Karpas-422 (cell line): ENCODE measurements around the gene ABCC8. TPM values are rescaled to one million over a fixed set of nuclear protein-coding genes. Genes with fewer than 3 reads are reported as not detected.

Experiments
- DNase-seq: peaks from one replicate; pipeline ENCODE4 v3.0.0-alpha.2; 2015
- H2AFZ ChIP-seq: fragments of 200-600 bp; sonication (generic); 2 replicates; pipeline ENCODE4 v1.6.1; 2014; ENCODE audit warnings: antibody characterized with exemption, low read length, mixed read lengths
- H3K27ac ChIP-seq: fragments of 200-600 bp; sonication (generic); 2 replicates; pipeline ENCODE4 v1.5.1; 2014; ENCODE audit warnings: mild to moderate bottlenecking, low read length, moderate library complexity
- H3K27me3 ChIP-seq: fragments of 200-600 bp; sonication (generic); 2 replicates; pipeline ENCODE4 v1.6.1; 2014; ENCODE audit warnings: low read length, mixed read lengths
- H3K36me3 ChIP-seq: fragments of 200-600 bp; sonication (generic); 2 replicates; pipeline ENCODE4 v1.6.1; 2014; ENCODE audit warnings: low read length, mixed read lengths; ENCODE audit not compliant: insufficient read depth
- H3K4me1 ChIP-seq: fragments of 200-600 bp; sonication (generic); 2 replicates; pipeline ENCODE4 v1.6.1; 2014; ENCODE audit warnings: mild to moderate bottlenecking, low read length, mixed read lengths
- H3K4me2 ChIP-seq: fragments of 200-600 bp; sonication (generic); 2 replicates; pipeline ENCODE4 v1.6.1; 2014; ENCODE audit warnings: low read length, low read depth, mild to moderate bottlenecking; ENCODE audit not compliant: poor library complexity, severe bottlenecking
- H3K4me3 ChIP-seq: fragments of 200-600 bp; sonication (generic); 2 replicates; pipeline ENCODE4 v1.5.1; 2014; ENCODE audit warnings: mild to moderate bottlenecking, antibody characterized with exemption, low read length, mixed read lengths
- H3K79me2 ChIP-seq: fragments of 200-600 bp; sonication (generic); 2 replicates; pipeline ENCODE4 v1.6.1; 2014; ENCODE audit warnings: mild to moderate bottlenecking, low read length, mixed read lengths
- H3K9ac ChIP-seq: fragments of 200-600 bp; sonication (generic); 2 replicates; pipeline ENCODE4 v1.6.0; 2014; ENCODE audit warnings: low read length
- H3K9me2 ChIP-seq: fragments of 200-600 bp; sonication (generic), shearing (Covaris generic); replicated peaks from 2 replicates; pipeline ENCODE4 v1.6.0; 2014; ENCODE audit warnings: mild to moderate bottlenecking, low read length, moderate library complexity; ENCODE audit not compliant: insufficient read depth
- H3K9me3 ChIP-seq: fragments of 300-700, 200-600 bp; sonication (generic); 2 replicates; pipeline ENCODE4 v1.6.1; 2014; ENCODE audit warnings: low read length, mixed read lengths
- H4K20me1 ChIP-seq: fragments of 200-600 bp; sonication (generic); 2 replicates; pipeline ENCODE4 v1.6.1; 2014; ENCODE audit warnings: mild to moderate bottlenecking, antibody characterized with exemption, low read length, low read depth; ENCODE audit not compliant: insufficient read depth
- total RNA-seq: library from RNA; depleted of rRNA; stranded (reverse); fragments of >200 nt; shearing (Covaris generic); gene quantifications from 2 replicates; pipeline ENCODE4 v1.2.3, GENCODE V29; 2014; ENCODE audit warnings: low replicate concordance

The ABCC8 gene
- total RNA-seq, 1 experiment from 2014 or later, result not detected

DNA sequence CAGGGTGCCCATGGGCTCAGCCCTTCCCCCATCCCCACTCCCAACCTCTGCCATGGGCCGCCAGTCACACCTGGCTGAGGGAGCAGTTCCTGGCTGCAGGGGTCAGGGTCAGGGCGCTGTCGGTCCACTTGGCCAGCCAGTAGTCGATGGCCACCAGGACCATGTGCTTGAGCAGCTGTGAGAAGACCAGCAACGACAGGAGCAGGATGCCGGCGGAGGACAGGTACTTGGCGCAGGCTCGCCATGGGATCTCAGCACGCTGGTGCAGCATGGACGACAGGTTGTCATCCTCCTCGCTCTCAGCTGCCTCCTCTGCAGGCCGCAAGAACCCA lies 69.9 kb downstream of the ABCC8 start:
- H3K36me3 ChIP-seq, result no peaks in the 10 kb centered on the region
- H4K20me1 ChIP-seq, result no peaks in the 10 kb centered on the region
- no peak for DNase-seq
- H3K9ac ChIP-seq, result no peak overlapping the region
- no peaks in the 10 kb centered on the region for H3K9me3 ChIP-seq
- H3K4me3 ChIP-seq, result no peak overlapping the region
- H2AFZ ChIP-seq, result no peak overlapping the region
- no peak overlapping the region for H3K27ac ChIP-seq
- peaks cover 5% of the 10 kb centered on the region; the same call in 1 of the 2 replicates for H3K4me1 ChIP-seq
- no peak overlapping the region for H3K4me2 ChIP-seq
- no peaks in the 10 kb centered on the region for H3K79me2 ChIP-seq
- H3K9me2 ChIP-seq, result no peaks in the 10 kb centered on the region
- no peaks in the 10 kb centered on the region for H3K27me3 ChIP-seq

GRCh38 chr11:17406082-17406817 lies 70.4 kb downstream of the ABCC8 start:
- no peak for DNase-seq
- Histone ChIP-seq H3K27me3 (no peaks in the 10 kb centered on the region), H3K4me2 (no peak overlapping the region), H3K79me2 (no peaks in the 10 kb centered on the region), H3K4me3 (no peak overlapping the region), H3K9me2 (no peaks in the 10 kb centered on the region), H2AFZ (no peak overlapping the region), H3K27ac (no peak overlapping the region), H3K4me1 (peaks cover 5% of the 10 kb centered on the region; the same call in 1 of the 2 replicates), H3K9me3 (no peaks in the 10 kb centered on the region), H4K20me1 (no peaks in the 10 kb centered on the region), H3K9ac (no peak overlapping the region), H3K36me3 (no peaks in the 10 kb centered on the region)

DNA sequence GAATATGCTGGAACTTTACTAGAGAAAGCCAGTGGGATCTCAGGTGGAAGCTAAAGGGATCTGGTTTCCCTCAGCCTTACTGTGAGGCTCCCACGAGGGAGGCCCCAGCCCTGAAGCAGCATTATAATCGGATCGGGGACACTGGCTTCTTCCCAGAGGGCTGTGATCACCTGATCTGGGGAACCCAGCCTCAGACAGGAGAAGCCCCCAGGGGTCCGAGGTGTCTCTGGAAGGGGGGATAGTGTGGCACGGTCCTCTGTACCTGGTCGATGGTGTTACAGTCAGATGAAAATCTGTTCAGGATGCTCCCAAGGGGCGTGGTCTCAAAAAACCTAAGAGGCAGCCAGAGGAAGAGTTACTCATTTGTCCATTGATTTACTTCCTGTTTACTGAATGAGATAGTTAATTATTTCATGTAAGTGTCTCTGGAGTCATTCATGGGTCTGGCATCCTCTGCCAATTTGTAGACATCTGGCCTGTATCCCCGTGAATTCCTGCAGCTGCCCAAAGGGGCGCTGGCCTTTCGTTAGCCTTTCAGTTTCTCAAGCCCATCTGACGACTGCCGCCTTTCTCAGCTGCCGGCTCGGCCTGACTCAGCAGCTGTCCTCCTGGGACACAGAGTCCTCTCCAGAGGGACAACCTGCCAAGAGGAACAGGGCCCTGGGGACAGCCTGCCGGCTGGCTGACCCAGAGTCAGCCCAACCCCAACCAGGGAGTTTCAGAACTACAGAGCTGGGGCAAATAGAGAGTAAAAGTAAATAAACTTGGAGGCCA lies 71.2 kb downstream of the ABCC8 start:
- Histone ChIP-seq H3K27me3 (no peaks in the 10 kb centered on the region), H4K20me1 (no peaks in the 10 kb centered on the region), H3K27ac (no peak overlapping the region), H3K4me3 (no peak overlapping the region), H2AFZ (no peak overlapping the region), H3K9ac (no peak overlapping the region), H3K79me2 (no peaks in the 10 kb centered on the region), H3K36me3 (no peaks in the 10 kb centered on the region), H3K4me2 (no peak overlapping the region), H3K4me1 (peaks cover 12% of the 10 kb centered on the region), H3K9me3 (no peaks in the 10 kb centered on the region), H3K9me2 (no peaks in the 10 kb centered on the region)
- DNase-seq, result no peak

DNA sequence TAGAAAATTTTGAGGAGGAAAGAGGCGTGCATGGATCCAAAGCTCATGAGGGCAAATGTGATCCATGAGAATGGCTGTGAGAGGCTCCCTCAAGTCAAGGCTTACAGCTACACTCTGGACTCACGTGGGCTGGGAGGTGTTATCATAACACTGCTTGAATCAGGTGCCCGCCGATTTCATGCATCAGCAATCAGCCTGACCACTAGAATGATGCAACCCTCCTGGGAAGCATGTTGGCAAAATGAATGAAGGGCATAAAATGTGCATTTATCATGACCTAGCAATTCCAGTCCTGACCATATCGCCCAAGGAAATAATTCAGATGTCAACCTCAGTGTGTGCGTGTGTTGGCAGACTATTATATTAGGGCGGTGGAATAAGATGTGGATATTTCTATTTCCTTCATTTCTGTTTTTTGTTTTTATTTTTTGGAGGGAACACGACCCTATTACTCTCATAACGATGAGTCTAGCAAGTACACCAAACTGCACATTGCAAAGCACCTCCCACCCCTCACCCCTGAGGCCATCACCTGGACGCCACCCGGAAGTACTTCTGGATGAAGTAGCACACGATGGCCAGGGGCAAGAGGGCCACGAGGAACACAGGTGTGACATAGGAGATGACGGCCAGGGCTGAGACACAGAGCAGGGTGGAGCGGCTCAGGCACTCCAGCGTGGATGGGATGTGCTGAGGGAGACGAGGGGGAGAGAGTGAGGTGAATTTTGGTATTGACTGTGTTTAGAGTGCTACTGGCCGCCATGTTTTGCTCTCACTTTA lies 72.5 kb downstream of the ABCC8 start:
- no peak overlapping the region for H3K9ac ChIP-seq
- no peaks in the 10 kb centered on the region for H4K20me1 ChIP-seq
- no peak overlapping the region for H2AFZ ChIP-seq
- no peak overlapping the region for H3K27ac ChIP-seq
- H3K4me2 ChIP-seq, result no peak overlapping the region
- no peak for DNase-seq
- H3K9me3 ChIP-seq, result no peaks in the 10 kb centered on the region
- H3K36me3 ChIP-seq, result no peaks in the 10 kb centered on the region
- peaks cover 17% of the 10 kb centered on the region for H3K4me1 ChIP-seq
- no peaks in the 10 kb centered on the region for H3K27me3 ChIP-seq
- no peaks in the 10 kb centered on the region for H3K79me2 ChIP-seq
- no peaks in the 10 kb centered on the region for H3K9me2 ChIP-seq
- no peak overlapping the region for H3K4me3 ChIP-seq

GRCh38 chr11:17402486-17402885 lies 74.2 kb downstream of the ABCC8 start:
- no peak for DNase-seq
- Histone ChIP-seq H3K79me2 (no peaks in the 10 kb centered on the region), H3K9me2 (no peaks in the 10 kb centered on the region), H3K36me3 (no peaks in the 10 kb centered on the region), H3K9me3 (no peaks in the 10 kb centered on the region), H3K4me2 (no peak overlapping the region), H3K4me3 (no peak overlapping the region), H3K4me1 (peaks cover 17% of the 10 kb centered on the region), H3K27me3 (no peaks in the 10 kb centered on the region), H3K27ac (no peak overlapping the region), H3K9ac (no peak overlapping the region), H2AFZ (no peak overlapping the region), H4K20me1 (no peaks in the 10 kb centered on the region)

DNA sequence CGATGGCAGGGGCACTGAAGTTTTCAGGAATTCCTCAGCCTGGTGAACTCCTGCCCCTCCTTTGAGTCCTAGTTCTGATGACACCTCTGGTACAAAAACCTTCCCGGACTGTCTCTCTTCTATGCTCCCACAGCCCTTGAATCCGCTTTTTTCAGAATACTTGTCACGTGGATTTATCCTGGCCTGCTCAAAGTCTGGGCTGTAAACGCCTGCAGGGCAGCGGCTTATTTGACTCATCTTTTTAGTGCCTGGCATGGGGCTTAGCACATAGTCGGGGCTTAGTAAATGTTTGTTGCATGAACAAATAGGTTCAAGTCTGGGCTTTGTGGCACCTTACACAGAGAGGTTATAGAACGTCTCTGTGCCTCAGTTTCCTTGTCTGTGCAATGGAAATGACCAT lies 74.8 kb downstream of the ABCC8 start:
- Histone ChIP-seq H3K9me3 (no peaks in the 10 kb centered on the region), H3K4me2 (no peak overlapping the region), H3K27ac (no peak overlapping the region), H3K4me3 (no peak overlapping the region), H2AFZ (no peak overlapping the region), H3K36me3 (no peaks in the 10 kb centered on the region), H3K9ac (no peak overlapping the region), H3K79me2 (no peaks in the 10 kb centered on the region), H3K9me2 (no peaks in the 10 kb centered on the region), H3K4me1 (peaks cover 17% of the 10 kb centered on the region), H3K27me3 (no peaks in the 10 kb centered on the region), H4K20me1 (no peaks in the 10 kb centered on the region)
- no peak for DNase-seq

GRCh38 chr11:17401316-17401715 lies 75.3 kb downstream of the ABCC8 start:
- no peak overlapping the region for H2AFZ ChIP-seq
- no peaks in the 10 kb centered on the region for H3K27me3 ChIP-seq
- H3K27ac ChIP-seq, result no peak overlapping the region
- H3K4me2 ChIP-seq, result no peak overlapping the region
- no peaks in the 10 kb centered on the region for H3K79me2 ChIP-seq
- no peaks in the 10 kb centered on the region for H4K20me1 ChIP-seq
- DNase-seq, result no peak
- H3K4me3 ChIP-seq, result no peak overlapping the region
- no peak overlapping the region for H3K9ac ChIP-seq
- H3K36me3 ChIP-seq, result no peaks in the 10 kb centered on the region
- no peaks in the 10 kb centered on the region for H3K9me3 ChIP-seq
- H3K9me2 ChIP-seq, result no peaks in the 10 kb centered on the region
- H3K4me1 ChIP-seq, result peaks cover 17% of the 10 kb centered on the region
